Muscle layer of duodenum (tissue), 2 donors: ENCODE data around the gene STMN3.
"Not testable (repeated sequence)": the region's sequence is repeated elsewhere in the genome, so short reads cannot be mapped to it uniquely, and the experiment has no call there.

Experiments used
- H3K27ac ChIP-seq: one replicate; pipeline ENCODE4 v1.7.0; 2013; ENCODE audit warnings: mild to moderate bottlenecking, low read length
- H3K27me3 ChIP-seq: one replicate; pipeline ENCODE4 v1.7.0; 2013; ENCODE audit warnings: low read depth, mild to moderate bottlenecking, control low read depth, low read length
- H3K36me3 ChIP-seq, 2 donors: one replicate each; pipeline ENCODE4 v1.7.0; 2013; ENCODE audit warnings: low read length in 2 of 2, control low read depth in 1 of 2, mild to moderate bottlenecking in 1 of 2; ENCODE audit not compliant: insufficient read depth in 2 of 2, control insufficient read depth in 1 of 2
- H3K4me1 ChIP-seq, 2 donors: one replicate each; pipeline ENCODE4 v1.7.0; 2013; ENCODE audit warnings: low read length in 2 of 2, mild to moderate bottlenecking in 2 of 2, control low read depth in 1 of 2, moderate library complexity in 1 of 2; ENCODE audit not compliant: insufficient read depth in 2 of 2, control insufficient read depth in 1 of 2
- H3K4me3 ChIP-seq, 2 donors: one replicate each; pipeline ENCODE4 v1.7.0; 2013; ENCODE audit warnings: low read length in 2 of 2, low read depth in 1 of 2, mild to moderate bottlenecking in 1 of 2
- H3K9me3 ChIP-seq, 2 donors: one replicate each; pipeline ENCODE4 v1.7.0; 2013; ENCODE audit warnings: low read length in 2 of 2, control low read depth in 1 of 2, mild to moderate bottlenecking in 1 of 2; ENCODE audit not compliant: control insufficient read depth in 1 of 2
- donor health status: healthy.

STMN3 gene

DNA sequence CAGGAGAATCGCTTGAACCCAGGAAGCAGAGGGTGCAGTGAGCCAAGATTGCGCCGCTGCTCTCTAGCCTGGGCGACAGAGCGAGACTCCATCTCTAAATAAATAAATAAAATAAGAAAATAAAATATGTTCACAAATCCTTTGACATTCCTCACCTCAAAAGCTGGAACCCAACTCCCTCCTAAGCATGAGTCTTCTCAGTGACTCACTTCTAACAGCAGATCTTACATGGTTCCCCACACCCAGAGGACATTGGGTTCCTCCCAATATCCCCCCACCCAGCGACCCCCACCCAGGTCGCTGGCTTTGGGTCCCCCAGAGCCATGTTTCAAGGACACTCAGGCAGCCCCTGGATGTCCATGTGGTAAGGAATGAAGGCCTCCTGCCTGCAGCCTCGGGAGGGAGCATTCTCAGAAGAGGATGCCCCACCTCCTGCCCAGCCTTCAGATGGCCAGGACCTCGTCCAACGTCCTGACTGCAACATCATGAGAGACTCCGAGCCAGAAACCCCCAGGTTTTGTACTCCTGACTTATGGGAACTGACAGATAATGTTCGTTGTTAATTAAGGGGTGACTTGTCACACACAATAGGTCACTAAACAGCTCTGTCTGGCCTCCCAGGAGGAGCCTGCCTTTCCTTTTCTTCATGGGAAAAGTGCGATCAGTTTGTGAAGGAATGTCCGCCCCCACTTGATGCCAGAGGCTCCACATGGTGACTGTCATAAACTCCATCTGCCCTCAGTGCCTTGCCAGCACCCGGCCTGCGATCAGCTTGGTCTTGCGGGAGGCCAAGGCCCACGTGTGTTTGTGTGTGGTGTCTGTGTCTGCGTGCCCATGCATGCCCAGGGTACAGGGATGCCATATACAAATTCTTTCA, 16.2 kb downstream of the STMN3 start:
- H3K4me1 ChIP-seq, result peaks cover 0 to 3% of the 10 kb centered on the region in 2 donors
- no peak overlapping the region for H3K27ac ChIP-seq
- H3K27me3 ChIP-seq, result no peaks in the 10 kb centered on the region
- no peak overlapping the region for H3K4me3 ChIP-seq
- H3K36me3 ChIP-seq, result no peaks in the 10 kb centered on the region
- H3K9me3 ChIP-seq, result no peaks in the 10 kb centered on the region

DNA sequence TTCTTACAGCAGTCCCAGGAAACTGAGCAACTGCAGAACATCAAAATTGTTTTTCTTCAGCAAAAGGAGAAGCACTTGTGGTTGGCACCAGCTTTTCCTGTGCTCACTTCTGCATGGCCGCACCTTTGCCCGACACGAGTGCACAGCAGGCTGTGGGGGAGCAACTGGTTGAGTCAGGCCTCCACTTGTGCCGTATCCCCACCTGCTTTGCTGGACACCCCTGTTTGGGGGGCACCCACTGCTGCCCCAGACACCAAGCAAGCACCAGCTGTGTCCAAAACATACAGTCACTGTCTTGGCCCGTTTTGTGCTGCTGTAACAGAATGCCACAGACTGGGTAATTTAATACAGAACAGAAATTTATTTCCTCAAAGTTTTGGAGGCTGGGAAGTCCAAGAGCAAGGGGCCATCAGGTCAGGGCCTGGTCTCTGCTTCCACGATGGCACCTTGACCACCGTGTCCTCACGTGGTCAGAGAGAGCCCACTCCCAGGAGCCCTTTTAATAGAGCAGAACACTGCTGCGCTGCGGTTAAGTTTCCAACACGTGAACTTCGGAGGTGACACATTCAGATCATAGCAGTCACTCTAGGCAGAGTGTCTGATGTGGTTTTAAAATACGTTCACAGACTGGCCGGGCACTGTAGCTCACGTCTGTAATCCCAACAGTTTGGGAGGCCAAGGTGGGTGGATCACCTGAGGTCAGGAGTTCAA, 17.6 kb downstream of the STMN3 start:
- Histone ChIP-seq H3K27ac (no peak overlapping the region), H3K4me1 (peaks cover 0 to 3% of the 10 kb centered on the region in 2 donors)

DNA sequence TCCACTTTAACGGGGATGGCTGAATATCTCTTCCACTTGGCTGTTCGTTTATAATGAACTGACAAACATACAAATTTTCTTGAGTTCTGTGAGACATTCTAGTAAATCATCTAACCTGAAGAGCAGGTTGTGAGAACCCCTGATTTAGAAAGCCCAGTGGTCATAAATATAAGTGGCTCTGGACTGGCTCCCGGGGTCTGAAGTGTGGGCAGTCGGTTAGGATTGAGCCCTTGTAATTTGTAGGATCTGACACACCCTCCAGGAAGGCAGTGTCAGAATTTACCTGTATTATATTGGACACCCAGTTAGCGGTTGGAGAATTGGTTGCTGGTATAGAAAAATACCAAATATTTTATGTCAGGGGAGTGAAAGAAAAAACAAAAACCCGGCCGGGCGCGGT, 19.5 kb downstream of the STMN3 start:
- Histone ChIP-seq H3K4me3 (no peak overlapping the region), H3K9me3 (no peaks in the 10 kb centered on the region), H3K4me1 (peaks cover 0 to 3% of the 10 kb centered on the region in 2 donors), H3K27ac (no peak overlapping the region), H3K36me3 (no peaks in the 10 kb centered on the region), H3K27me3 (no peaks in the 10 kb centered on the region)

More for the DNA sequence above, 17.6 kb downstream of the STMN3 start:
- H3K36me3 ChIP-seq, result no peaks in the 10 kb centered on the region
- no peak overlapping the region for H3K4me3 ChIP-seq
- no peaks in the 10 kb centered on the region for H3K27me3 ChIP-seq
- H3K9me3 ChIP-seq, result no peaks in the 10 kb centered on the region

DNA sequence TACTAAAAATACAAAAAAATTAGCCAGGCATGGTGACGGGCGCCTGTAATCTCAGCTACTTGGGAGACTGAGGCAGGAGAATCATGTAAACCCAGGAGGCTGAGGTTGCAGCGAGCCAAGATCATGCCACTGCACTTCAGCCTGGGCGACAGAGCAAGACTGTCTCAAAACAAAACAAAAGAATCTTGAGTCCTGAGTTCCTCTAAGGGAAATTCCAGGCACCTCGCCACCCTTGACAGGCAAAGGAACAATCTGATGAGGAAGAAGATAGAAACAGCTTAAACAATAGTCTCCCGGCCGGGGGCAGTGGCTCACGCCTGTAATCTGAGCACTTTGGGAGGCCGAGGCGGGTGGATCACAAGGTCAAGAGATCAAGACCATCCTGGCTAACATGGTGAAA, 21.8 kb downstream of the STMN3 start:
- not testable (repeated sequence) for H3K9me3 ChIP-seq, H3K36me3 ChIP-seq, H3K4me3 ChIP-seq, H3K27ac ChIP-seq, H3K27me3 ChIP-seq
- peaks cover 5 to 12% of the 10 kb centered on the region in 2 donors for H3K4me1 ChIP-seq

DNA sequence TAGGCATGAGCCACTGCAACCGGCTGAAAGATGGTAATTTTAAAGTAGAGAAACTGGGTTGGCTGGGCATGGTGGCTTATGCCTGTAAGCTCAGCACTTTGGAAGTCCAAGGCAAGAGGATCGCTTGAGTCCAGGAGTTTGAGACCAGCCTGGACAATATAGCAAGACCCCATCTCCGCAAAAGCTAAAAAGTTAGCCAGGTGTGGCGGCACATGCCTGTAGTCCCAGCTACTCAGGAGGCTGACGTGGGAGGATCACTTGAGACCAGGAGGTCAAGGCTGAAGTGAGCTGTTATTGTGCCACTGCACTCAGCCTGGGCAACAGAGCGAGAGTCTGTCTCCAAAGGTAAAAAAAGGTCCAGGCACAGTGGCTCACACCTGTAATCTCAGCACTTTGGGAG, 22.3 kb downstream of the STMN3 start:
- peaks cover 5 to 13% of the 10 kb centered on the region in 2 donors for H3K4me1 ChIP-seq
- not testable (repeated sequence) for H3K27ac ChIP-seq, H3K9me3 ChIP-seq

DNA sequence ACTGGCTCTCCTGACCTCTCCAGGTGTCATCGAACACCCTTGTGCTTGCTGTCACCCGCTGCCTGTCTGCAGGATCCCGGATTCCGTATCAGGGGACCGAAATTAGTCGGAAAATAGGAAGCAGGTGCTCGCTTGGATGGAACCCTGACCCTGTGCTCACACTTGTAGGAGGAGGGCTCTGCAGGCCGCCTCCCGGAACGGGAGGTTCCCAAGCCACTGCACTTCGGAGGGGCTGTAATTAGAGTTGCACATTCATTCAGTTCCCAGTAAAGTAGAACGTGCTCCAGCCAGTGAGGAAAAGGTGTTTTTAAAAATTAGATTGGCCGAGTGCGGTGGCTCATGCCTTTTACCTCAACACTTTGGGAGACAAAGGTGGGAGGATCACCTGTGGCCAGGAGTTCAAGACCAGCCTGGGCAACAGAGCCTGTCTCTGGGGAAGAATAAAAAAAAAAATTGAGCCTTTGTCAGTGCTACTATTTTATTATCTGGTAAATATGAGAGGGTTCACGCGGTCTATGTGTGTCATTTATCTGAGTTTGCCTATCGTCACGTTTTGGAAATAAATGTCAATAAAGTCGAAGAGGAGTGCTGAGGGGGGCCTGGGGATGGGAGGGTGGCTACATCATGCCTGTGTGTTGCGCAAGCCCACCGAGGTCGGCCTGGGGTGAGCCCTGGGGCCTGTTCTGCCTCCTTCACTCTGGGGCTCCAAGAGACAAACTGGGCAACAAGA, 24.8 kb downstream of the STMN3 start:
- H3K27me3 ChIP-seq, result no peaks in the 10 kb centered on the region
- no peaks in the 10 kb centered on the region for H3K9me3 ChIP-seq
- H3K4me1 ChIP-seq, result peaks cover 5 to 20% of the 10 kb centered on the region in 2 donors
- peak overlapping the region; percentile 60 for H3K27ac ChIP-seq
- H3K4me3 ChIP-seq, result peak overlapping the region; percentile 70 to 88
- no peaks in the 10 kb centered on the region for H3K36me3 ChIP-seq

More for the DNA sequence above, 22.3 kb downstream of the STMN3 start:
- H3K4me3 ChIP-seq, H3K36me3 ChIP-seq, H3K27me3 ChIP-seq: not testable (repeated sequence)

DNA sequence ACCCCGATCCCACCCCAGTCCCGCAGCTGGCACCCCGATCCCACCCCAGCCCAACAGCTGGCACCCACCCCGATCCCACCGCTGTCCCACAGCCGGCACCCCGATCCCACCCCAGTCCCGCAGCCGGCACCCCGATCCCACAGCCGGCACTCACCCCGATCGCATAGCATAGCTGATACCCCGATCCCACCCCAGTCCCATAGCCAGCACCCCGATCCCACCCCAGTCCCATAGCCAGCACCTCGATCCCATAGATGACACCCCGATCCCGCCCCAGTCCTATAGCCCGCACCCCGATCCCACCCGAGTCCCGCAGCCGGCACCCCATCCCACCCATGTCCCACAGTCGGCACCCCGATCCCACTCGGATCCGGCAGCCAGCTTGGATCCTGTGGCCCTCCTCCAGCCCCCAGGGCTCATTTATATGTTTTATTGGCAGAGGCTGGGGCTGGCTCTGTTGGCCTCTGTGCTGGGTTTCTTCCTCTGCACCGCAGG, 25.4 kb downstream of the STMN3 start:
- Histone ChIP-seq H3K4me1 (peaks cover 5 to 20% of the 10 kb centered on the region in 2 donors), H3K27ac (peak overlapping the region; percentile 60), H3K27me3 (no peaks in the 10 kb centered on the region), H3K4me3 (peak overlapping the region; percentile 70 to 88), H3K9me3 (no peaks in the 10 kb centered on the region), H3K36me3 (no peaks in the 10 kb centered on the region)

DNA sequence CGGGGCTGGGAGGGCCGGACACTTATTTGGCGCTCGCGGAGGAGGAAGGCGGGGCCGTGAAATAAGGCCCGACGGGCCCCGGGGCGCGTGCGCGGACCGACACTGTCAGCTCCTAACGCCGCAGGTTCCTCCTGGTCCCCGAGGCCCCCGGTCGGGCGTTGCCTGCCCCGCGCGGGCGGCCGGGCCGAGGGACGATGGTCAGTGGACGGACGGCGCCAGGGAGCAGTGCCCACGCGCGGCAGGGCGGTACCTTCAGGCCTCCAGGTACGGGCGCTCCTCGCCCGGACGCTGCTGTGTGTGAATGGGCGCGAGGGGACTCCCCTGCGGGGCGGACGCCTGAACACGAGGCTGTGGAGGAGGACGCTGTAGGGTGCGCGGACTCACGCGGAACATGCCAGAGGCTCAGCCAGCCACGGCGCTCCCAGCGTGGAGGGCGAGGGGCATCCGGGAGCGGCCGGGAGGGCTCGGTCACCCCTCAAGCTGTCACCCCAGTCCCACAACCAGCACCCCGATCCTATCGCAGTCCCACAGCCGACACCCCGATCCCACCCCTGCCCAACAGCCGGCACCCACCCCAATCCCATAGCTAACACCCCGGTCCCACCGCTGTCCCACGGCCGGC, 26.0 kb downstream of the STMN3 start:
- Histone ChIP-seq H3K27ac (peak overlapping the region; percentile 79), H3K4me3 (peak overlapping the region; percentile 70 to 88), H3K27me3 (no peaks in the 10 kb centered on the region), H3K9me3 (no peaks in the 10 kb centered on the region), H3K36me3 (no peaks in the 10 kb centered on the region), H3K4me1 (peaks cover 5 to 20% of the 10 kb centered on the region in 2 donors)

DNA sequence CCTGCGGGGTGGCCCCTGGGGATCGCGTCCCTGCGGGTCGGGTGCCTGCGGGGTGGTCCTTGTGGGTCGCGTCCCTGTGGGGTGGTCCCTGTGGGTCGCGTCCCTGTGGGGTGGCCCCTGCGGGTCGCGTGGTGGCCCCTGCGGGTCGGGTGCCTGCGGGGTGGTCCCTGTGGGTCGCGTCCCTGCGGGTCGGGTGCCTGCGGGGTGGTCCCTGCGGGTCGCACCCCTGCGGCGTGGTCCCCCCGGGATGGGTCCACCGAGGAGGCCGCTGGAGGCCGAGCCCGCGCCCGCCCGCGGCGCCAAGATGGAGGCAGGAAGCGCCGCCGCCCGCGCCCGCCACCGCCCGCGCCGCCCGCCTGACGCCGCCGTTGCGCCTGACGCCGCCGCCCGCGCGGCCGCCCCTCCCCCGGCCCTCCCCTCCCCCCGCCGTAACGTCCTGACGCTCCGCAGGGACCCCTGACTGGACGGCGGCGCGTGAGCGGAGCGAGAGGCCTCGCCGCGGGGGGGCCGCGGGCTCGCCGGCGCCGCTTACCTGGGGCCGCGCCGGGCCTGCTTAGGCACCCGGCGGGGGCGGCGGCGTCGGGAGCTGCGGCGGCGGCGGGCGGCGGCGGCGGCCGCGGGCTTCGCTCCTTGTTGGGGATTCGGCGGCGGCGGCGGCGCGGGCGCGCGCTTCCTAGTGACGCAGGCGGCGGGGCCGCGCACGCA, 26.6 kb downstream of the STMN3 start, which contains the start of gene GMEB2:
Gene GMEB2, minus strand, starts transcription at position 678 of the 705 bp plus-strand sequence. CDS start 7,704 bp downstream, outside the sequence.
- Histone ChIP-seq H3K9me3 (no peaks in the 10 kb centered on the region), H3K27me3 (no peaks in the 10 kb centered on the region), H3K4me3 (peak within 1 kb of the TSS; percentile 70 to 88), H3K4me1 (peaks cover 5 to 20% of the 10 kb centered on the region in 2 donors), H3K36me3 (no peaks in the 10 kb centered on the region), H3K27ac (peak within 1 kb of the TSS; percentile 79)

DNA sequence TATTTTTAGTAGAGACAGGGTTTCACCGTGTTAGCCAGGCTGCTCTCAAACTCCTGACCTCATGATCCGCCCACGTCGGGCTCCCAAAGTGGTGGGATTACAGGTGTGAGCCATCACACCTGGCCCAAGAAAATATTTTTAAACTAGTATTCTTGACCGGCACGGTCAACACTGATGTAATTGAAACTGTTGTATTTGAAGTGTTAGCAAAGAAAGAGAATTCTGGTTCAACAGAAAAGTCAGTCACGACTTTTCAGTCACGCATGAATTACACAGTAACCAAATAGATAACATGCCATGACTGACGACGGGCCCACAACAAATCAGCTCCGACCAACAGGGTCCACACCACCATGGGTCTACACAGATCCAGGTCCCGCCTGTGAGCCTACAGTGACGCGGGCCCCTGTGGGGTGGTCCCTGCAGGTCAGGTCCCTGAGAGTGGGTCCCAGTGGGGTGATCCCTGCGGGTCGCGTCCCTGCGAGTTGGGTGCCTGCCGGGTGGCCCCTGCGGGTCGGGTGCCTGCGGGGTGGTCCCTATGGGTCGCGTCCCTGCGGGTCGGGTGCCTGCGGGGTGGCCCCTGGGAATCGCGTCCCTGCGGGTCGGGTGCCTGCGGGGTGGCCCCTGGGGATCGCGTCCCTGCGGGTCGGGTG, 27.3 kb downstream of the STMN3 start:
- H3K9me3 ChIP-seq, result no peaks in the 10 kb centered on the region
- peak overlapping the region; percentile 66 to 71 for H3K4me3 ChIP-seq
- no peaks in the 10 kb centered on the region for H3K36me3 ChIP-seq
- H3K4me1 ChIP-seq, result peaks cover 5 to 20% of the 10 kb centered on the region in 2 donors
- no peaks in the 10 kb centered on the region for H3K27me3 ChIP-seq
- peak overlapping the region; percentile 39 for H3K27ac ChIP-seq
